Peyer's patch (tissue), 4 donors: Measurements from ENCODE around the gene PITX2. TPM values are rescaled to one million over a fixed set of nuclear protein-coding genes. Genes with fewer than 3 reads are reported as not detected.
A peak's percentile ranks its signal among the peaks of the same experiment; 100 is the strongest.

Experiments used
- DNase-seq, 3 donors: peaks; one replicate each; pipeline ENCODE4 v3.0.0-alpha.2; 2017 to 2019
- H3K27ac ChIP-seq, 4 donors: fragments of 200-600 bp; sonication (generic); one replicate each; pipeline ENCODE4 v1.5.1; 2016 to 2019
- H3K27me3 ChIP-seq, 2 donors: fragments of 200-600 bp; sonication (generic); one replicate each; pipeline ENCODE4 v1.5.1; 2019
- H3K36me3 ChIP-seq, 3 donors: fragments of 200-600 bp; sonication (generic); one replicate each; pipeline ENCODE4 v1.5.1; 2016 to 2019
- H3K4me1 ChIP-seq, 4 donors: fragments of 200-600 bp; sonication (generic); one replicate each; pipeline ENCODE4 v1.5.1; 2016 to 2019
- H3K4me3 ChIP-seq, 4 donors: fragments of 200-600 bp; sonication (generic); 1 replicate in 3 of 4; 2 replicates in 1 of 4; pipeline ENCODE4 v1.5.1; 2016 to 2019; ENCODE audit warnings: mild to moderate bottlenecking in 1 of 4
- H3K9me3 ChIP-seq, 4 donors: fragments of 200-600 bp; sonication (generic); one replicate each; pipeline ENCODE4 v1.5.1; 2016 to 2019; ENCODE audit warnings: mild to moderate bottlenecking in 1 of 4
- CTCF ChIP-seq, 6 experiments: fragments of 450-650 bp in 4 of 6; fragments of 200-600 bp in 2 of 6; sonication (generic) in 1 of 6; IDR thresholded peaks; one replicate each; pipeline ENCODE4 v1.5.1; 2017 to 2019; ENCODE audit warnings: antibody characterized with exemption in 6 of 6, mild to moderate bottlenecking in 3 of 6, moderate library complexity in 1 of 6
- POLR2A ChIP-seq, 2 donors: fragments of 450-650 bp; IDR thresholded peaks; one replicate each; pipeline ENCODE4 v1.5.1; 2017; ENCODE audit warnings: antibody characterized with exemption in 2 of 2, mild to moderate bottlenecking in 2 of 2, moderate library complexity in 2 of 2
- total RNA-seq, 4 donors: library from RNA; depleted of rRNA; stranded (reverse); fragments of >200 nt; gene quantifications; one replicate each; pipeline ENCODE4 v1.1.0, GENCODE V29; 2016

Gene PITX2
- total RNA-seq, 4 donors from 2014 or later = 6.6 to 31.8 (median 24.6) TPM

- TF ChIP-seq POLR2A (IDR thresholded peaks at IDR 0.05) (no peak), CTCF (IDR thresholded peaks at IDR 0.05) (no peak)
- DNase-seq = no peak
- H3K9me3 ChIP-seq = peaks cover 0 to 5% (median 0%) of the 10 kb centered on the region in 4 donors
- H3K4me1 ChIP-seq = peaks cover 0 to 21% (median 0%) of the 10 kb centered on the region in 4 donors
- no peaks in the 10 kb centered on the region for H3K36me3 ChIP-seq
- H3K4me3 ChIP-seq = peak overlapping the region in 2 of 4 donors; percentile 6 to 16
- no peak overlapping the region for H3K27ac ChIP-seq
- peaks cover 0 to 36% of the 10 kb centered on the region in 2 donors for H3K27me3 ChIP-seq
These were observed 6.4 kb upstream of the PITX2 start for GRCh38 chr4:110629214-110629754.

GRCh38 chr4:110628663-110629213 is 5.9 kb upstream of the PITX2 start:
- no peaks in the 10 kb centered on the region for H3K36me3 ChIP-seq
- peak overlapping the region in 2 of 4 donors; percentile 6 to 16 for H3K4me3 ChIP-seq
- no peak for DNase-seq
- H3K4me1 ChIP-seq = peaks cover 0 to 21% (median 0%) of the 10 kb centered on the region in 4 donors
- peaks cover 0 to 30% of the 10 kb centered on the region in 2 donors for H3K27me3 ChIP-seq
- no peak overlapping the region for H3K27ac ChIP-seq
- peaks cover 0 to 5% (median 0%) of the 10 kb centered on the region in 4 donors for H3K9me3 ChIP-seq
- no peak for TF ChIP-seq POLR2A (IDR thresholded peaks at IDR 0.05)
- TF ChIP-seq CTCF (IDR thresholded peaks at IDR 0.05) = no peak

GRCh38 chr4:110627977-110628662 is 5.2 kb upstream of the PITX2 start:
- H3K4me3 ChIP-seq = peak overlapping the region in 1 of 4 donors; percentile 16
- no peak for TF ChIP-seq POLR2A (IDR thresholded peaks at IDR 0.05)
- TF ChIP-seq CTCF (IDR thresholded peaks at IDR 0.05) = no peak

GRCh38 chr4:110626532-110627153 is 3.8 kb upstream of the PITX2 start:
- Histone ChIP-seq H3K4me1 (peaks cover 0 to 22% (median 2%) of the 10 kb centered on the region in 4 donors), H3K4me3 (no peak overlapping the region), H3K27ac (no peak overlapping the region), H3K27me3 (peaks cover 0 to 34% of the 10 kb centered on the region in 2 donors), H3K9me3 (peaks cover 0 to 8% (median 0%) of the 10 kb centered on the region in 4 donors), H3K36me3 (no peaks in the 10 kb centered on the region)
- no peak for DNase-seq
- TF ChIP-seq CTCF (IDR thresholded peaks at IDR 0.05) (no peak), POLR2A (IDR thresholded peaks at IDR 0.05) (no peak)

More at GRCh38 chr4:110627977-110628662, 5.2 kb upstream of the PITX2 start:
- peaks cover 0 to 21% (median 0%) of the 10 kb centered on the region in 4 donors for H3K4me1 ChIP-seq
- DNase-seq = no peak
- H3K27me3 ChIP-seq = peaks cover 0 to 29% of the 10 kb centered on the region in 2 donors
- H3K9me3 ChIP-seq = peaks cover 0 to 5% (median 0%) of the 10 kb centered on the region in 4 donors
- H3K27ac ChIP-seq = no peak overlapping the region
- H3K36me3 ChIP-seq = no peaks in the 10 kb centered on the region

- TF ChIP-seq POLR2A (IDR thresholded peaks at IDR 0.05) = no peak
- TF ChIP-seq CTCF (IDR thresholded peaks at IDR 0.05) = no peak
- H3K27me3 ChIP-seq = peaks cover 0 to 41% of the 10 kb centered on the region in 2 donors
- H3K36me3 ChIP-seq = no peaks in the 10 kb centered on the region
- no peak overlapping the region for H3K4me3 ChIP-seq
- peaks cover 0 to 5% (median 0%) of the 10 kb centered on the region in 4 donors for H3K9me3 ChIP-seq
- no peak for DNase-seq
- H3K4me1 ChIP-seq = peaks cover 0 to 24% (median 4%) of the 10 kb centered on the region in 4 donors
- H3K27ac ChIP-seq = no peak overlapping the region
These were observed 2.8 kb upstream of the PITX2 start for GRCh38 chr4:110625576-110626257.
